ENCODE results near the gene NQO1.
A peak's percentile ranks its signal among the peaks of the same experiment; 100 is the strongest.

The NQO1 gene

GRCh38 chr16:69754469-69755310 lies 28.3 kb upstream of the NQO1 start, which contains the start of gene NOB1:
Gene NOB1, minus strand, starts transcription at chr16:69754926. Its CDS starts 16 bp downstream, at chr16:69754910.
- WGBS (ENCODE audit: extremely low coverage, insufficient coverage, insufficient read length): no CpG with 5 or more reads among the region's 58 CpGs

GRCh38 chr16:69754143-69754468 lies 27.7 kb upstream of the NQO1 start:
- H2BK12ac ChIP-seq (ENCODE audit: low read length): no peak overlapping the region
- no peak overlapping the region for H2BK120ac ChIP-seq (ENCODE audit: insufficient read depth, low read length, poor library complexity)
- peaks cover 8 to 17% of the 10 kb centered on the region in 2 experiments for H3K36me3 ChIP-seq (ENCODE audit: control insufficient read depth in 1 of 2, insufficient read depth in 2 of 2, low read length in 2 of 2)
- no peak overlapping the region for H3K18ac ChIP-seq (ENCODE audit: low read length)
- H3K14ac ChIP-seq (ENCODE audit: low read length): peak overlapping the region; percentile 97
- peak overlapping the region; percentile 65 for H2BK5ac ChIP-seq (ENCODE audit: low read depth, low read length, poor library complexity)
- H3K4me3 ChIP-seq (ENCODE audit: low read depth, low read length): peak overlapping the region; percentile 97
- H4K8ac ChIP-seq (ENCODE audit: low read depth, low read length): peak overlapping the region; percentile 96
- peak overlapping the region; percentile 98 for H3K4ac ChIP-seq (ENCODE audit: low read depth, low read length)
- H3K79me2 ChIP-seq (ENCODE audit: control insufficient read depth, insufficient read depth, low read length, poor library complexity): peaks cover 6% of the 10 kb centered on the region
- peaks cover 4% of the 10 kb centered on the region for H3K79me1 ChIP-seq (ENCODE audit: low read length)
- H3K4me2 ChIP-seq (ENCODE audit: low read length): peak overlapping the region; percentile 70
- H3K9me3 ChIP-seq (ENCODE audit: insufficient read depth, low read depth, low read length): no peaks in the 10 kb centered on the region
- peak overlapping the region; percentile 97 for H4K12ac ChIP-seq (ENCODE audit: low read depth, low read length)
- peak overlapping the region; percentile 93 for H2AK5ac ChIP-seq (ENCODE audit: low read length)
- no peak overlapping the region for H3K23ac ChIP-seq (ENCODE audit: low read length)
- H3K9ac ChIP-seq (ENCODE audit: low read length): peak overlapping the region; percentile 83
- H3K4me1 ChIP-seq (ENCODE audit: control insufficient read depth in 1 of 2, insufficient read depth in 2 of 2, low read length in 2 of 2): no peaks in the 10 kb centered on the region
- no peaks in the 10 kb centered on the region for H3K27me3 ChIP-seq (ENCODE audit: insufficient read depth, low read length)
- no CpG with 5 or more reads among the region's 4 CpGs for WGBS (ENCODE audit: extremely low coverage, insufficient coverage, insufficient read length)
- peak overlapping the region; percentile 62 for H3K27ac ChIP-seq (ENCODE audit: low read depth, low read length)
- H4K91ac ChIP-seq (ENCODE audit: low read depth, low read length): peak overlapping the region; percentile 77
- DNase-seq: peak in 1 of 2 donors; percentile 6
- H2AFZ ChIP-seq (ENCODE audit: insufficient read depth, low read length, poor library complexity): peak overlapping the region; percentile 98

More at GRCh38 chr16:69754469-69755310, 28.3 kb upstream of the NQO1 start, which contains the start of gene NOB1:
- no peaks in the 10 kb centered on the region for H3K4me1 ChIP-seq (ENCODE audit: control insufficient read depth in 1 of 2, insufficient read depth in 2 of 2, low read length in 2 of 2)
- H4K12ac ChIP-seq (ENCODE audit: low read depth, low read length): peak within 1 kb of the TSS; percentile 97
- H3K79me2 ChIP-seq (ENCODE audit: control insufficient read depth, insufficient read depth, low read length, poor library complexity): peaks cover 6% of the 10 kb centered on the region
- H3K9ac ChIP-seq (ENCODE audit: low read length): peak within 1 kb of the TSS; percentile 83
- no peak within 1 kb of the TSS for H3K23ac ChIP-seq (ENCODE audit: low read length)
- no peaks in the 10 kb centered on the region for H3K9me3 ChIP-seq (ENCODE audit: insufficient read depth, low read depth, low read length)
- H2BK12ac ChIP-seq (ENCODE audit: low read length): no peak within 1 kb of the TSS
- H3K4me3 ChIP-seq (ENCODE audit: low read depth, low read length): peak within 1 kb of the TSS; percentile 97
- peak within 1 kb of the TSS; percentile 93 for H2AK5ac ChIP-seq (ENCODE audit: low read length)
- peak within 1 kb of the TSS; percentile 97 for H3K18ac ChIP-seq (ENCODE audit: low read length)
- peak within 1 kb of the TSS; percentile 97 for H3K14ac ChIP-seq (ENCODE audit: low read length)
- H2BK120ac ChIP-seq (ENCODE audit: insufficient read depth, low read length, poor library complexity): peak within 1 kb of the TSS; percentile 80
- peaks cover 4% of the 10 kb centered on the region for H3K79me1 ChIP-seq (ENCODE audit: low read length)
- H4K8ac ChIP-seq (ENCODE audit: low read depth, low read length): peak within 1 kb of the TSS; percentile 96
- peak; percentile 99 for DNase-seq
- peak within 1 kb of the TSS; percentile 62 for H3K27ac ChIP-seq (ENCODE audit: low read depth, low read length)
- H3K4me2 ChIP-seq (ENCODE audit: low read length): peak within 1 kb of the TSS; percentile 70
- no peaks in the 10 kb centered on the region for H3K27me3 ChIP-seq (ENCODE audit: insufficient read depth, low read length)
- peak within 1 kb of the TSS; percentile 98 for H3K4ac ChIP-seq (ENCODE audit: low read depth, low read length)
- peak within 1 kb of the TSS; percentile 65 for H2BK5ac ChIP-seq (ENCODE audit: low read depth, low read length, poor library complexity)
- H4K91ac ChIP-seq (ENCODE audit: low read depth, low read length): peak within 1 kb of the TSS; percentile 77
- peaks cover 8 to 16% of the 10 kb centered on the region in 2 experiments for H3K36me3 ChIP-seq (ENCODE audit: control insufficient read depth in 1 of 2, insufficient read depth in 2 of 2, low read length in 2 of 2)
- H2AFZ ChIP-seq (ENCODE audit: insufficient read depth, low read length, poor library complexity): peak within 1 kb of the TSS; percentile 98

- no peaks in the 10 kb centered on the region for H3K4me1 ChIP-seq (ENCODE audit: control insufficient read depth in 1 of 2, insufficient read depth in 2 of 2, low read length in 2 of 2)
- no peak overlapping the region for H4K12ac ChIP-seq (ENCODE audit: low read depth, low read length)
- no peak overlapping the region for H3K14ac ChIP-seq (ENCODE audit: low read length)
- no peak overlapping the region for H2AK5ac ChIP-seq (ENCODE audit: low read length)
- no peak overlapping the region for H2BK5ac ChIP-seq (ENCODE audit: low read depth, low read length, poor library complexity)
- no peak overlapping the region for H4K91ac ChIP-seq (ENCODE audit: low read depth, low read length)
- H3K79me2 ChIP-seq (ENCODE audit: control insufficient read depth, insufficient read depth, low read length, poor library complexity): no peaks in the 10 kb centered on the region
- no peaks in the 10 kb centered on the region for H3K9me3 ChIP-seq (ENCODE audit: insufficient read depth, low read depth, low read length)
- H3K18ac ChIP-seq (ENCODE audit: low read length): no peak overlapping the region
- H3K27me3 ChIP-seq (ENCODE audit: insufficient read depth, low read length): no peaks in the 10 kb centered on the region
- peaks cover 49 to 61% of the 10 kb centered on the region in 2 experiments for H3K36me3 ChIP-seq (ENCODE audit: control insufficient read depth in 1 of 2, insufficient read depth in 2 of 2, low read length in 2 of 2)
- H3K4me2 ChIP-seq (ENCODE audit: low read length): no peak overlapping the region
- DNase-seq: no peak
- H3K4me3 ChIP-seq (ENCODE audit: low read depth, low read length): no peak overlapping the region
- no peak overlapping the region for H4K8ac ChIP-seq (ENCODE audit: low read depth, low read length)
- no peak overlapping the region for H3K4ac ChIP-seq (ENCODE audit: low read depth, low read length)
- no peak overlapping the region for H3K27ac ChIP-seq (ENCODE audit: low read depth, low read length)
- H3K23ac ChIP-seq (ENCODE audit: low read length): no peak overlapping the region
- no peak overlapping the region for H2BK120ac ChIP-seq (ENCODE audit: insufficient read depth, low read length, poor library complexity)
- no peaks in the 10 kb centered on the region for H3K79me1 ChIP-seq (ENCODE audit: low read length)
- no peak overlapping the region for H2AFZ ChIP-seq (ENCODE audit: insufficient read depth, low read length, poor library complexity)
- H3K9ac ChIP-seq (ENCODE audit: low read length): no peak overlapping the region
- WGBS (ENCODE audit: extremely low coverage, insufficient coverage, insufficient read length): no CpG with 5 or more reads among the region's 20 CpGs
- H2BK12ac ChIP-seq (ENCODE audit: low read length): no peak overlapping the region
Measured at GRCh38 chr16:69748694-69749345, 22.5 kb upstream of the NQO1 start.

GRCh38 chr16:69747115-69747514 lies 20.8 kb upstream of the NQO1 start:
- H2BK120ac ChIP-seq (ENCODE audit: insufficient read depth, low read length, poor library complexity): no peak overlapping the region
- no peak overlapping the region for H2AK5ac ChIP-seq (ENCODE audit: low read length)
- no peaks in the 10 kb centered on the region for H3K9me3 ChIP-seq (ENCODE audit: insufficient read depth, low read depth, low read length)
- DNase-seq: peak; percentile 29 to 63
- no peak overlapping the region for H3K23ac ChIP-seq (ENCODE audit: low read length)
- no peak overlapping the region for H3K9ac ChIP-seq (ENCODE audit: low read length)
- no peak overlapping the region for H4K8ac ChIP-seq (ENCODE audit: low read depth, low read length)
- no peak overlapping the region for H3K27ac ChIP-seq (ENCODE audit: low read depth, low read length)
- H3K36me3 ChIP-seq (ENCODE audit: control insufficient read depth in 1 of 2, insufficient read depth in 2 of 2, low read length in 2 of 2): peaks cover 57 to 75% of the 10 kb centered on the region in 2 experiments
- H3K4me2 ChIP-seq (ENCODE audit: low read length): no peak overlapping the region
- no peaks in the 10 kb centered on the region for H3K27me3 ChIP-seq (ENCODE audit: insufficient read depth, low read length)
- no peak overlapping the region for H2BK5ac ChIP-seq (ENCODE audit: low read depth, low read length, poor library complexity)
- H3K79me1 ChIP-seq (ENCODE audit: low read length): no peaks in the 10 kb centered on the region
- H3K4ac ChIP-seq (ENCODE audit: low read depth, low read length): no peak overlapping the region
- H3K14ac ChIP-seq (ENCODE audit: low read length): no peak overlapping the region
- no peak overlapping the region for H3K18ac ChIP-seq (ENCODE audit: low read length)
- H2AFZ ChIP-seq (ENCODE audit: insufficient read depth, low read length, poor library complexity): no peak overlapping the region
- H4K12ac ChIP-seq (ENCODE audit: low read depth, low read length): no peak overlapping the region
- H2BK12ac ChIP-seq (ENCODE audit: low read length): no peak overlapping the region
- no peaks in the 10 kb centered on the region for H3K79me2 ChIP-seq (ENCODE audit: control insufficient read depth, insufficient read depth, low read length, poor library complexity)
- no CpG with 5 or more reads among the region's 8 CpGs for WGBS (ENCODE audit: extremely low coverage, insufficient coverage, insufficient read length)
- H4K91ac ChIP-seq (ENCODE audit: low read depth, low read length): no peak overlapping the region
- H3K4me3 ChIP-seq (ENCODE audit: low read depth, low read length): no peak overlapping the region
- no peaks in the 10 kb centered on the region for H3K4me1 ChIP-seq (ENCODE audit: control insufficient read depth in 1 of 2, insufficient read depth in 2 of 2, low read length in 2 of 2)

All from trophoblast cell (in vitro differentiated cells and primary cell).